ENCODE measurements around the gene ZFP91. TPM values are rescaled to one million over a fixed set of nuclear protein-coding genes. Genes with fewer than 3 reads are reported as not detected.

The ZFP91 gene
- total RNA-seq, 1 experiment from 2014 or later = 74.3 TPM

GRCh38 chr11:58641341-58641740 lies 62.5 kb downstream of the ZFP91 start:
- no peak for TF ChIP-seq EZH2 (IDR thresholded peaks at IDR 0.05; ENCODE audit: borderline replicate concordance, low read depth, low read length, poor library complexity, severe bottlenecking)
- TF ChIP-seq CTCF (conservative IDR thresholded peaks at IDR 0.05; ENCODE audit: low read depth, low read length) = no peak
- CTCF ChIA-PET = no interaction called here
- Histone ChIP-seq H3K4me3 (ENCODE audit: low read depth, low read length, poor library complexity, severe bottlenecking) (no peak overlapping the region), H3K4me1 (ENCODE audit: insufficient read depth, low read length, poor library complexity, severe bottlenecking) (no peaks in the 10 kb centered on the region), H3K9me3 (ENCODE audit: low read depth, low read length, poor library complexity, severe bottlenecking) (no peaks in the 10 kb centered on the region), H3K27me3 (replicated peaks; ENCODE audit: insufficient read depth, low read depth, low read length, poor library complexity) (no peaks in the 10 kb centered on the region), H3K36me3 (ENCODE audit: insufficient read depth, low read length, poor library complexity, severe bottlenecking) (no peaks in the 10 kb centered on the region), H3K27ac (ENCODE audit: low read depth, low read length, poor library complexity, severe bottlenecking) (no peak overlapping the region)
- POLR2A ChIA-PET (ENCODE audit: low non-redundant PET) = no interaction called here
- intact Hi-C loops (cut with micrococcal nuclease; ENCODE audit: unreplicated experiment) = no loop called here
- DNase-seq (ENCODE audit: low spot score) = no peak
- no TSS peak for BruUV-seq (replicated peaks)

DNA sequence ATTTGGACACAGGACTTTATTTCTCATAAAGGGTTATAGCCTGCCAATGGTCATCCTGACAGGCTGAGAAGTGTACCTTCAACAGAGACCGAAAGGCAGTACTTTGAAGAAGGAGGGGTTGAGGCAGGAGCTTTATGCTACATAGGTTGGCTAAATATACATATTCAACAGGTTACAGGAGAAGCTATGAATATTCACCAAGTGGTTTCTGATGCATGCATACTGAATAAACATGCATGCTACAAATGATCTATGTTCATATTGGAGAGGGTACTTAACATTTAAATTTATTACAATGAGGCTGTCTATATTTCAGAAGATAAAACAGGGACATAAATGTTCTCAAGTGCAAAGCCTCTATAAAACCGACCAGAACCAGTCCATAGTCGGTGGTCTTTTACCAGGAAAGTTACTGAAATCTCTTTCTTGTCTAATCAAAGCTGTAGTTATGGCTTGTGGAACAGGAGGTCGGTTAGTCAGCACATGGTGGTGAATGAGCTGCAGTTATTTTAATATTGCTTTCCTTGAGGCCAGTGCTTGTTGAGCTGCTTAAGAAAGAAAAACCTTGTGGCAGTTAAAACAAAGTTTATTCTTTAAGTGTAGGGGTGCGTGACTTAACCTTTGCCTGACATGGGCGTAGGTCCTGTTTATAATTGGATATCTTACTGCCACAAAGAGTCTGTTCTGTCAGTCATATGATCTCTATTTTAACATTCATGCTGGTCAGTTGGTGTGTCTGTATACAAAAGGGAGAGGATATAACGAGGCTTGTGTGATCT lies 63.1 kb downstream of the ZFP91 start:
- no TSS peak for BruUV-seq (replicated peaks)
- no peak for DNase-seq (ENCODE audit: low spot score)
- Histone ChIP-seq H3K36me3 (ENCODE audit: insufficient read depth, low read length, poor library complexity, severe bottlenecking) (no peaks in the 10 kb centered on the region), H3K27me3 (replicated peaks; ENCODE audit: insufficient read depth, low read depth, low read length, poor library complexity) (no peaks in the 10 kb centered on the region), H3K9me3 (ENCODE audit: low read depth, low read length, poor library complexity, severe bottlenecking) (no peaks in the 10 kb centered on the region), H3K4me3 (ENCODE audit: low read depth, low read length, poor library complexity, severe bottlenecking) (no peak overlapping the region), H3K27ac (ENCODE audit: low read depth, low read length, poor library complexity, severe bottlenecking) (no peak overlapping the region), H3K4me1 (ENCODE audit: insufficient read depth, low read length, poor library complexity, severe bottlenecking) (no peaks in the 10 kb centered on the region)
- TF ChIP-seq EZH2 (IDR thresholded peaks at IDR 0.05; ENCODE audit: borderline replicate concordance, low read depth, low read length, poor library complexity, severe bottlenecking) = no peak
- no peak for TF ChIP-seq CTCF (conservative IDR thresholded peaks at IDR 0.05; ENCODE audit: low read depth, low read length)
- POLR2A ChIA-PET (ENCODE audit: low non-redundant PET) = no interaction called here
- intact Hi-C loops (cut with micrococcal nuclease; ENCODE audit: unreplicated experiment) = no loop called here
- CTCF ChIA-PET = no interaction called here

DNA sequence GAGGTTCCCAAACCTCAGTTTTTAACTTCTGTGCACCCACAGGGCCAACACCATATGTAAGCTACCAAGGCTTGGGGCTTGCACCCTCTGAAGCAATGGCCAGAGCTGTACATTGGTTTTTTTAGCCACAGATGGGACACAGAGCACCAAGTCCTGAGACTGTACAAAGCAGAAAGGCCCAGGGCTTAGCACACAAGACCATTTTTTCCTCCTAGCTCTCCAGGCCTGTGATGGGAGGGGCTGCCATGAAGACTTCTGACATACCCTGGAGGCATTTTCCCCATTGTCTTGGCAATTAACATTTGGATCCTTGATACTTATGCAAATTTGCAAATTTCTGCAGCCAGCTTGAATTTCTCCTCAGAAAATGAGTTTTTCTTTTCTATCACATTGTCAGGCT lies 67.0 kb downstream of the ZFP91 start:
- H3K9me3 ChIP-seq (ENCODE audit: low read depth, low read length, poor library complexity, severe bottlenecking) = no peaks in the 10 kb centered on the region
- H3K27me3 ChIP-seq (replicated peaks; ENCODE audit: insufficient read depth, low read depth, low read length, poor library complexity) = no peaks in the 10 kb centered on the region
- no peaks in the 10 kb centered on the region for H3K4me1 ChIP-seq (ENCODE audit: insufficient read depth, low read length, poor library complexity, severe bottlenecking)
- ChIA-PET CTCF (no interaction called here), POLR2A (ENCODE audit: low non-redundant PET) (no interaction called here)
- BruUV-seq (replicated peaks) = no TSS peak
- H3K36me3 ChIP-seq (ENCODE audit: insufficient read depth, low read length, poor library complexity, severe bottlenecking) = no peaks in the 10 kb centered on the region
- no peak for DNase-seq (ENCODE audit: low spot score)
- TF ChIP-seq EZH2 (IDR thresholded peaks at IDR 0.05; ENCODE audit: borderline replicate concordance, low read depth, low read length, poor library complexity, severe bottlenecking) = no peak
- TF ChIP-seq CTCF (conservative IDR thresholded peaks at IDR 0.05; ENCODE audit: low read depth, low read length) = no peak
- intact Hi-C loops (cut with micrococcal nuclease; ENCODE audit: unreplicated experiment) = no loop called here
- no peak overlapping the region for H3K27ac ChIP-seq (ENCODE audit: low read depth, low read length, poor library complexity, severe bottlenecking)
- H3K4me3 ChIP-seq (ENCODE audit: low read depth, low read length, poor library complexity, severe bottlenecking) = no peak overlapping the region
